ENCODE data around the gene CHP2.
"Not testable (repeated sequence)": the region's sequence is repeated elsewhere in the genome, so short reads cannot be mapped to it uniquely, and the experiment has no call there.

CHP2 gene

DNA sequence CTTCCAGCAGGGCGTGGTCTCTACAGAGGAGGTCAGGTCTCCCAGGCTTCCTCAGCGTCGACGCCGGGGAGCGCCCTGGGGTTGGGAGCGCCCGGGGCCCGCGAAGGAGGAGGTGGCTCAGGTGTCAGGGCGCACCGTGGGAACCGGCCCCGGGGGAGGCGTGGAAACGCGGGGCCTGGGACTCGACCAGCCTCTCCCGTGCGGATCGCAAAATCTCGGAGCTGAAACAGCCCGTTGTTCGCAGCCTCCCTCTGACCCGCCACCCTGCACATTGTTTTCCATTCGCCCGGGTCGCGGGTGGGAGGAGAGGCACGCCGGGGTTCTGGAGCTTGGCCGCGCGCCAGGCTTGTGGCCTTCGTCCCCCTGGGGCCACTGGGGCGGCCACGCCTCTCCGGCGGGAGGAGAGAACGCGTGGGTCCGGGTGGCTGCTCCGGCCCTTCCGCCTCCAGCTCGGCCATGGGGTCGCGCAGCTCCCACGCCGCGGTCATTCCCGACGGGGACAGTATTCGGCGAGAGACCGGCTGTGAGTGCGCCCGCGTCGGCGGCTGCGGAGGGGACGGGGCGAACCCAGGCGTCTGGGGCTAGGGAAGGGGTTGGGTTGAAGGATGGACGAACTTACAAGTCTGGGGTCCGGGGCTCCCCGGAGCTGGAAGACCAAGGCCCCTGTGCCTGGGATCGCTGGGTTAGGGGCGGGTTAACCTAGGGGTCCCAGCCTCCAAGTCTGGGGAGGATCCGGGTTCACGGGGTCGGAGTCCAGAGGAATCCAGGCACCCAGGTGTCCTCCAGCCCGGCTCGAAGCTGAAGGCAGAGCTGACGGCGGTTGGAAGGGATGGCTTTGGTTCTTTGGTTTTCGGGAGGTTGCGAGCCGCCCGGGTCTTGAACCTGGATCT is at the start of gene CHP2:
Gene CHP2, plus strand, starts transcription at position 433 of the 890 bp plus-strand sequence. Its CDS starts 24 bp downstream, at position 457.
- DNase-seq, result no peak

DNA sequence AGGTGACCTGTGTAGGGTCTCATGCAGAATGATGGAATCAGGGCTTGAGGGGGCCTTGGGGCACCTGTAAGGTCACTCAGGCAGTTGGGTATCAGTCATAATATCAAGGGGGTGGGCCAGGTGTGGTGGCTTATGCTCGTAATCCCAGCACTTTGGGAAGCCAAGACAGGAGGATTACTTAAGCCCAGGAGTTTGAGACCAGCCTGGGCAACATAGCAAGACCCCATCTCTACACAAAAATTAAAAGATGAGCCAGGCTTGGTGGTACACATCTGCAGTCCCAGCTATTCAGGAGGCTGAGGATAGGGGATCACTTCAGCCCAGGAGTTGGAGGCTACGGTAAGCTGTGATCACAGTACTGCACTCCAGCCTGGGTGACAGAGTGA is 49.3 kb upstream of the CHP2 start:
- DNase-seq, result no peak

DNA sequence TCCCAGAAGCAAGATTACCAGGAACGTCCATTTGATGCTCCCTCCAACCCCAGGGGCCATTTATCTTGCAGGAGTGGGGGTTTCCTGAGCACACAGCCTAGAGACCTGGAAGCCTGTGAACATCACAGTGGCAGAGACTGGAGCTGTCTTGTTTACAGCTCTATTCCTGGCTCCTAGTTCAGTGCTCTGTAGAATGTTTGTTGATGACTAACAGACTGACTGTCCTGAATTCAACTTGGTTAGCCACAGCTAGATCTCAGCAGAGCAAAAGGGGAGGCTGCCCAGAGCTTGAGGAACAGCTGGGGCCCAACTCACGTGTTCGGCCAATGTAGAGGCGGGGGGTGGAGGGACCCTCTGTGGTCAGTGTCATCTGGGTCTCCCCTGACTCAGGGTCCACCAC is 48.4 kb upstream of the CHP2 start:
- DNase-seq, result no peak

DNA sequence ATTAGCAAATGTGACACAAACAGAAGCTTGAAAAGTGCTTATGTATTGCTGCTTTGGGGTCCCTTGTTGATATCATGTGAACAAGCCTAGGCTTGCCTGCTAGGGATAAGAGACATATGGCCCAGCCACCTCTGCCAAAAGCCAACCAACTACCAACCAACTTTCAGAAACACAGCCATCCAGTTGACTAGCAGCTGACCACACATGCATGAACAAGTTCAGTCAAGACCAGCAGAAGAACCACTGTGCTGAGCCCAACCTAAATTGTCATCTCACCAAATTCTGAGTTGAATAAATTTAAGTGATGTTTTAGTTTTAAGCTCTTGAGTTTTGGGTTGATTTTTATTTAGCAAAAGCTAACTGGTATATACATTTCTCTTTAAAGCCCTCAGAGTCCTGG is 45.3 kb upstream of the CHP2 start:
- DNase-seq, result no peak

DNA sequence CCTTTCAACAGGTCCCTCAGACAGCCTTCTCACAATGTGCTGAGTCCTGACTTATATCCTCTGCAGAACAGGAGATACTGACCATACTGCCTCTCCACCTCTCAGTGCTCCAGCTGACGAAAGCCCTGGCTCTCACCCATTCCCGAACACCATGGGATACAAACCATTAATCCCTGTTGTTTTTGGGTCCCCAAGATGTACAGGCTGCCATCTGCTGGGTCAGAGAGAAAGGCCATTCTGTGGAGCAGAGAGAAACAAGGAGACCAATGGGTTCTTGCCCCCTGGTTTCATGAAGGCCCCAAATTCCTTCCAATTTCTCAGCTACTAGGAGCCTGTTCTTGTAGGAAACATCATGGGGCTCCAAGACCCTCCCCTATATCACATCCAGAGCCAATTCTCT is 44.8 kb upstream of the CHP2 start:
- DNase-seq, result no peak

DNA sequence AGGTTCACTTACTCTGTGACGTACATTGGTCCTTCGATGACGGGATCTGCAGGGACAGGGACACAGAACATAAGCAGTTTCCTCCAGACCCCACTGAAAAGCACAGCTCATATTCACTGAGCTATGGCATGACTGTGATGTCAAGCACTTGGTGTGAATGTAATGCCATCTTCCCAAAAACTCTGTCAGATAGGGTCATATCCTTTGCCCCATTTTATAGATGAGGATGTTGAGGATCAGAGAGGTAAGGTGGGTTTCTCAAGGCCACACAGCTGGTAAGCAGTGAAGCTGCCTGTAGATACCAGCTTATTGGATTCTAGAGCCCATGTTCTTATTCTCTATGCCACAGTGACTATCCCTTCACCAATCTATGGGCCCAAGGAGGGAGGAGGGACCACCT is 44.3 kb upstream of the CHP2 start:
- no peak for DNase-seq

DNA sequence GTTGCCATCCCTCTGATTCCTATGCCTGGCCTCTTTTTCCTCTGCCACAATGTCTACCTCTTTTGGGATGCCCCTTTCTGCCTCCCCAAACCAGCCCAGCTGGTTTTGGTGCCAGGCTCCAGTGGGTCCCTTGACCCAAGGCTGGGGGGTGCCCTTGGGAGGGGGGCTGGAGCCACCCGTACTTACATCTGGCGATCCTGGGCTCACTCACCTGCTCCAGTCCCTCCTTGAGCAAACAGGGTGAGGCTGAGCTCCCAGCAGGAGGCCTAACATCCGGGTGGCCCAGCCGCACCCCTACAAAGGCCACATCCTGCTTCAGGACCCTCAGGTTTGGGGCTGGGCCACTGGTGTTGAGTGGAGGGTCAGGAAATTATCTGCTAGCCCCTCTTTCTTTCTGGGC is 43.0 kb upstream of the CHP2 start:
- no peak for DNase-seq

DNA sequence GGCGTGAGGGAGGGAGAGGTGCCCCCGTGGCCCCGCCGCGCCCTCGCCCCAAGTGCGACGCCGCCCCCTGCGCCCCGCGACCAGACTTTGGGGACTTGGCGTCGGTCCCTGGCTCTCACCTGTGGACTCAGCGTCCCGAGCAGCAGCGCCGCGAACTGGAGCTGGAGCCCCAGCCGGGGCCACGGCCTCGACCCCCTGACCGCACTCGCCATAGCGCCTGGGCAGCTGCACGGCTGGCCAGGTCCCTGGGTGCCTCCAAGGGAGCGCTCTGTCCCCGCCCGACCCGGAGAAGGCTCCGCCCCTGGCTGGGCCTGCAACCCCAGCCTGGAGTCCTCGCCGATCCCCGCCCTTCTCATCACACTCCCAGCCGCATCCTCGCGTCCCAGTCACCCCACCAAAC is 41.9 kb upstream of the CHP2 start, which contains the start of gene ERN2:
Gene ERN2, minus strand, starts transcription at position 247 of the 400 bp plus-strand sequence. Its CDS starts 35 bp downstream, at position 212.
- DNase-seq, result no peak

DNA sequence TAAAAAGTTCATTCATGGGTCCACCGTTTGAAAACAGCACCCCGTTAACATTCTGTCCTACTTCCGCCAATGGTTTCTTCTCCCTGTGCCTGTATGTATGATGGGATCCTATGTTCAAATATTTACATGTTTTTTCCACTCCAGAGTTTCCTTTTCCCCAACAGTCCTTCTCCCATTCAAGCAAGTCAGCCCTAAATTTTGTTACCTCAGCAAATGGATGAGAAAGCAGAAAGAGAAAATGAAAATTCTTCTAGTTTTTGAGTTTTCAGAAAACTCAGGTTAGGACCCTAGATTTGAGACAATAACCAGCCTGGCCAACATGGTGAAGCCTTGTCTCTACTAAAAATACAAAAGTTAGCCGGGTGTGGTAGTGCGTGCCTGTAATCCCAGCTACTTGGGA is 38.3 kb upstream of the CHP2 start:
- no peak for DNase-seq

DNA sequence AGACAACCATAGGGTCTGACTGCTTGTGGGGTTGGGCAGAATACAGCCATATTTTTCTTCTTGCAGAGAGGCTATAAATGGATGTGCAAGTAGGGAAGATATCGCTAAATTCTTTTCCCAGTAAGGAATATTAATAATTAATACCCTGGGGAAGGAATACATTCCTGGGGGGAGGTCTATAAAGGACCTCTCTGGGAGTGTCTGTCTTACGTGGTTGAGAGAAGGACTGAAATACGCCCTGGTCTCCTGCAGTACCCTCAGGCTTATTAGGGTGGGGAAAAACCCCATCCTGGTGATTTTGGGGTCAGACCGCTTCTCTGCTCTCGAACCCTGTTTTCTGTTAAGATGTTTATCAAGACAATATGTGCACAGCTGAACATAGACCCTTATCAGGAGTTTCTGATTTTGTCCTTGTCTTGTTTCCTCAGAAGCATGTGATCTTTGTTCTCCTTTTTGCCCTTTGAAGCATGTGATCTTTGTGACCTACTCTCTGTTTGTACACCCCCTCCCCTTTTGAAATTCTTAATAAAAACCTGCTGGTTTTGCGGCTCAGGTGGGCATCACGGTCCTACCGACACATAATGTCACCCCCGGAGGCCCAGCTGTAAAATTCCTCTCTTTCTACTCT is 32.1 kb upstream of the CHP2 start:
- not testable (repeated sequence) for DNase-seq

DNA sequence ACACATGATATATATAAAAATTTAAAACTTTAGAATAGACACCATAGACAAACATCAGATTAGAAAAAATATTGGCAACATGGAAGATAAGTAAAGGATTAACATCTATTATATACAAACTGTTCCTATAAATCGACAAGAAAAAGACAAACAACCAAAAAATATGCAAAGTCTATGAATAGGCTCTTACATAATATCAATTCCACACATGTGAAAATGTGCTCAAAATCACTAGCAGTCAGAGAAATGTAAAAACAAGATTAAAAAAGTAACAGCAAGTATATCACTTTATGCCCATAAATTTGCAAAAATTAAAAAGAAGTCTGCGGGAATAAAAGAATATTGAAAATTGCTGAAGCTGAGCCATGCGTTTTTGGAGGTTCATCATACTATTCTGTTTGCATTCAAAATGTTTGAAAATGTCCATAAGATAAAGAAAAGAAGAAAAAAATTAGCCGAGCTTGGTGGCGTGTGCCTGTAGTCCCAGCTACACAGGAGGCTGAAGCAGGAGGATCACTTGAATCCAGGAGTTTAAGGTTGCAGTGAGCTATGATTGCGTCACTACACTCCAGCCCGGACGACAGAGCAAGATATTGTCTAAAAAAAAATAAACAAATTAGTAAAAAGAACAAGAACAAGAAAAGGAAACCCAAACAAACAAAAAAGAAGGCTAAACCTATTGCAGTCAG is 30.6 kb upstream of the CHP2 start:
- no peak for DNase-seq

DNA sequence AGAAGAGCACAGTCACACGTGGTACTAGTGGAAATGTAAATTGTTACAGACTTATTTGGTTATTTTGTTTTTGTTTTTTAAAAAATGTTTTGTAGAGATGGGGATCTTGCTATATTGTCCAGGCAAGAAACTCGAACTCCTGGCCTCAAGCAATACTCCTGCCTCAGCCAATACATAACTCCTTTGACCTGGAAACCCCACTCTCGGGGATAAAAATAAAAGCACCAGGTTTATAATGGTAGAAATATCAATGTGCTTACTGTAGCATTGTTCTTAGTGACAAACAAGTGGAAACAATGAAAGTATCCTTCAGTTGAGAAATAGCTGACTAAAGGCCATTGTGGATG is 30.1 kb upstream of the CHP2 start:
- no peak for DNase-seq

DNA sequence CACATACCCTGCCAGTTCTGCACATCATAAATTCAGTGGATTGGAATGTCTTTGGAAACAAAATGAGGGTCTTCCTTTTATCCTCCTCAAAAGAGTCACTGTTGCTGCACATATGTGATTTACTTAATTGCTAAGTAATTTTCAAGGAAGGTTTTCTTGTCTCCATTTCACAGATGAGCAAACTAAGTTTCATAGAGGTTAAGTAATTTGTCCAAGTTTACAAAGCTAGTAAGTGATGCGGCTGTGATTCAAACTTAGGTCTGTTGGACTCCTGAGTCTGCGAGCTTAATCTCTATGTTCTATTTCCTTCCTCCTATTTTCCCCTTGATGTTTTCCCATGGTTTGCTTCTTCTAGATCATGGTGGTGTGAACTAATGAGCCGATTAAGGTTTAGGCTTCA is 28.1 kb upstream of the CHP2 start:
- no peak for DNase-seq

DNA sequence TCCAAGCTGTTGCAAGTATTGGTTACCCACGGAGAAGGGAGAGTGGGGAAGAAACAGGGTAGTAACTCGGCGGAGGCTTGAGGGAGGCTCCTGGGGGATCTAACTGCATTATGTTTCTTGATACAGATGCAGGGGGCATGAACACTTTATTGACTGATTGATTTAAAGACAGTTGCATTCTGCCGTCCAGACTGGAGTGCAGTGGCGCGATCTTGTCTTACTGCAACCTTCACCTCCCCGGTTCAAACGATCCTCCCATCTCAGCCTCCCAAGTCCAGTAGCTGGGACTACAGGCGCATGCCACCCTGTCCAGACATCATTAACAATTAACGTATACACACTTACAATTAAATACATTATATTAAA is 26.7 kb upstream of the CHP2 start:
- DNase-seq, result no peak

DNA sequence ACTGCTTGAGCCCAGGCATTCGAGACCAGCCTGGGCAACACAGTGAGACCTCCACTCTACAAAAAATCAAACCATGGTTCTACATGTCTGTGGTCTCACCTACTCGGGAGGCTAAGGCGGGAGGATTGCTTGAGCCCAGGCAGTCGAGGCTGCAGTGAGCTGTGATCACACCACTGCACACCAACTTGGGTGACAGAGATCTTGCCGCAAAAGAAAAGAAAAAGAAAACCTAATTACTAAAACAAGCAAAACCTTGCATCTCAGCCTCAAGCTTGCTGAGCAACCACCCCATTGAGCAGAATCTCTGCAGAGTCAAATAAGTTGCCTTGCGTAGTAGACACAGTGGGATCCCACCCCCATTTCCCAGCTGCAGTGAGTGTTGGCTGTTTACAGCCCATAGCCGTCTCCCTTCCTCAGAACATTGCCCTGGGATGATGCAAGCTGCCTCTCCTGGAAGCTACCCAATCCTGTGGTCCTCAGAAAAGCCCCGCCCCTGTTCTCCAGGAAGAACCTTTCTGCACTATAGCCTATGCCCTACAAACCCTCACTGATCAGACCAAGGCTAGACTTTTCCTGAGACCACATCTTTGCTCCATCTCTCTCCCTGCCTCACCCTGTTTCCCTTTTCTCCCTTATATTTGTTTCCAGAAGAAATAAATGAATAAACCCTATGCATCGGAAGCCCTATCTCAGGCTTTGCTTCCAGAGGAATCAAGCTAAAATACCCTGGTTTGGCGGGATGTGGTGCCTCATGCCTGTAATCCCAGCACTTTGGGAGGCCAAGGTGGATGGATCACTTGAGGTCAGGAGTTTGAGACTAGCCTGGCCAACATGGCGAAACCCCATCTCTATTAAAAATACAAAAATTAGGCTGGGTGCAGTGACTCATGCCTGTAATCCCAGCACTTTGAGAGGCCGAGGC is 25.1 kb upstream of the CHP2 start:
- DNase-seq, result no peak

DNA sequence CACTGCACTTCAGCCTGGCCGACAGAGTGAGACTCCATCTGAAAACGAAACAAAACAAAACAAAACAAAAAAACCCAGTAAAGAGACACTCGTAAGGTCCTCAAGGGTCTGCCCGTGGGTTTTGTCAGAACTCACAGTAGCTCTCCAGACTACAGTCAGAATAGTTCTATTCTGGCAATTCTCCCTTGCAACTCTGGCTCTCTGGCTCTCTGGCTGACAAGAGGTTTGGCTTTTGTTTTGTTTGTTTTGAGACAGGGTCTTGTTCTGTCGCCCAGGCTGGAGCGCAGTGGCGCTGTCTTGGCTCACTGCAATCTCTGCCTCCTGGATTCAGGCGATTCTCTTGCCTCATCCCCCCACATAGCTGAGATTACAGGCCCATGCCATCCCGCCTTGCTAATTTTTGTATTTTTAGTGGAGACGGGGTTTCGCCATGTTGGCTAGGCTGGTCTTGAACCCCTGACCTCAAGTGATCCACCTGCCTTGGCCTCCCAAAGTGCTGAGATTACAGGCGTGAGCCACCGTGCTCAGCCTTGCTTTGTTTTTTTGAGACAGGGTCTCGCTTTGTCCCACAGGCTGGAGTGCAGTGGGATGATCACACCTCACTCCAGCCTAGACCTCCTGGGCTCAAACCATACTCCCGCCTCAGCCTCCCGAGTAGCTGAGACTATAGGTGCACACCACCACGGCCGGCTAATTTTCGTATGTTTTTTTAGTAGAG is 20.5 kb upstream of the CHP2 start:
- DNase-seq, result no peak

DNA sequence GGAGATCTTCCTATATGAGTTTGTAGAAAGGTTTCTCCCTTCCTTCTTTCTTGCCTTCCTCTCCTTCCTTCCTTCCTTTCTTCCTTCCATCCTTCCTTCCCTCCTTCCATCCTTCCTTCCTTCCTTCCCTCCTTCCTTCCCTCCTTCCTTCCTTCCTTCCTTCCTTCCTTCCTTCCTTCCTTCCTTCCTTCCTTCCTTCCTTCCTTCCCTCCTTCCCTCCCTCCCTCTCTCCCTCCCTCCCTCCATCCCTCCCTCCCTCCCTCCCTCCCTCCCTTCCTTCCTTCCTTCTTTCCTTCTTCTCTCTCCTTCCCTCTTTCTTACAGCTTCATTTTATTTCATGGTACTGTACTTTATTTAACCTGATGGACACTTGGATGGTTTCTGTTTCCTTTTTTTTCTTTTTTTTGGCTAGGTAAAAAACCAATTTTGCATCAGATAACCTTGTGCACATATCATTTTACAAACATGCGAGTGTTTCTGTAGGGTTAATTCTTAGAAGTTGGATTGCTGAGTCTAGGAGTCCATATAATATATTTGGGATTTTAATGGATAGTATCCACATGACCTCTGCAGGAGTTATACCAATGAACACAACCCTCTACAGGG is 17.3 kb upstream of the CHP2 start:
- DNase-seq, result not testable (repeated sequence)

DNA sequence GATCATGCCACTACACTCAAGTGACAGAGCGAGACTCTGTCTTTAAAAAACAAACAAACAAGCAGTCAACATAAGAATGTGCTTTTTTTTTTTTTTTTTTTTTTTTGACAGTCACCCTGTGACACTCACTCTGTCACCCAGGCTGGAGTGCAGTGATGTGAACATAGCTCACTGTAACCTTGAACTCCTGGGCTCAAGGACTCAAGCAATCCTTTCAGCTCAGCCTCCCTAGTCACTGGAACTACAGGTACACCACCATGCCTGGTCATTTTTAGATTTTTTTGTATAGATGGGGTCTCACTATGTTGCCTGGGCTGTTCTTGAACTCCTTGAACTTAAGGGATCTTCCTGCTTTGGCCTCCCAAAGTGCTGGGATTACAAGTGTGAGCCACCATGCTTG is 15.3 kb upstream of the CHP2 start:
- DNase-seq, result no peak

DNA sequence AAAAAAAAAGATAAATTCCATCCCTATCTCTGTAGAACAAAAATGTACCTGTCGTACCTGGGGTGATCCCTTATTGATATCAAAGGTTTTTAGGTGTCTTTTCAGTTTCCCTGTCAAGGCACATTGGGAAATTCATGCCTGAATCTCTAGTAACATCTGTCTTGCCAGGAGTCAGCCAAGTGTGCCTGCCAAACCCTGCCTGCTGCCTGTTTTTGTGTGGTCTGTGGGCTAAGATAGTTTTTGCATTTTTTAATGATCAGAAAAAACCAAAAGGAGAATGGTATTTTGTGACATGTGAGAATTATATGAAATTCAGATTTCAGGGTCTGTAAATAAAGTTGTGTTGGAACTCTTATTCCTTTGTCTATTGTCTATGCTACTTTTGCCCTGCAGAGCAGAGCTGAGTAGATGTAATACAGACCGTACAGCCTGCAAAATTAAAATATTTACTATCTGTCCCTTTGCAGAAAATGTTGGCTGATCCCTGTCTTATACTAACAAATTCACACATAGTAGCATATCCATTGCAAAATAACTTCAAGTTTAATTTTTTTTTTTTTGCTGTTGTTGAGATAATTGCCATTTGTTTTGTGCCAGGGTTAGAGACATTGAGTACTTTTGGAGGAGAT is 13.0 kb upstream of the CHP2 start:
- DNase-seq, result no peak

DNA sequence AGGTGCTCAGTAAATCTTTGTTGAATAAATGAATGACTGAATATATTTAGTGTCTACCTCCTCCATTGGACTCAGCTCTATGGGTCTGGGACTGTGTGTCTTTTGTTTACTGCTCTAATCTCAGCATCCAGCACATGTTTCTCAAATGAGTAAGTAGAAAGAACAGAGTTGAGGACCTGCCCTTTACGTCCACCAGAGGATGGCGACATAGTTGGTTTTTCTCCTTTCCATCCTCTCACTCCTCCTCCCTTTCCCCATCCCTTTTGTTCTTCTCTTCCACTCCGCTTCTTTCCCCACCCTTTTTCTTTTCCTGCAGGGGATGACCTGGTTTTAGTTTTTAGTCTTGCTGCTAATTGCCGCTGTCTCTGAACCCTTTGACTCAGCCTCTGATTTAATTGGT is 12.1 kb upstream of the CHP2 start:
- no peak for DNase-seq

DNA sequence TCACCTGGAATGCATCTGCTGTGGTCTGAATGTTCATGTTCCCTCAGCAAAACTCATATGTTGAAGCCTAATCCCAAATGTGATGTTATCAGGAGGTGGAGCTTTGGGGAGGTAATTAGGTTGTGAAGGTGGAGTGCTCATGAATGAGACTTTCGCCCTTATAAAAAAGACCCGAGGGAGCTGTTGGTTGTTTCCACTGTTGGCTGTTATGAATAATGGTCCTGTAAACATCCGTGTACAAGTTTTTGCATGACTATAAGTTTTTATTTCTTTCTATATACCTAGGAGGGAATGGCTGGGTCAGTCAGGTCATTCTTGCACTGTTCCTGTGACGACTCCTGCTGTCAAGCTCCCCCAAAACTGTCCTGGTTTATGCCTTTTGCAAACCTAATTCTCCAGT is 9.6 kb upstream of the CHP2 start:
- no peak for DNase-seq

Data from NCI-H524 (cell line).